Mesothelial cell of epicardium (in vitro differentiated cells): ENCODE measurements around the gene TBC1D22A. TPM values are rescaled to one million over a fixed set of nuclear protein-coding genes. Genes with fewer than 3 reads are reported as not detected.

Source experiments
- DNase-seq, 2 experiments: peaks; one replicate each; pipeline ENCODE4 v3.0.0; 2021; ENCODE audit warnings: low spot score in 2 of 2; ENCODE audit not compliant: unreplicated experiment in 2 of 2
- H3K27ac Mint-ChIP-seq: 2 replicates; pipeline ENCODE4 v1.8.0; 2021; ENCODE audit warnings: mixed read lengths
- H3K27me3 Mint-ChIP-seq: 2 replicates; pipeline ENCODE4 v1.8.0; 2021; ENCODE audit warnings: low read depth, mixed read lengths
- H3K36me3 Mint-ChIP-seq: 2 replicates; pipeline ENCODE4 v1.8.0; 2021; ENCODE audit warnings: mixed read lengths
- H3K4me1 Mint-ChIP-seq: 2 replicates; pipeline ENCODE4 v1.8.0; 2021; ENCODE audit warnings: mixed read lengths
- H3K4me3 Mint-ChIP-seq: 2 replicates; pipeline ENCODE4 v1.8.0; 2021; ENCODE audit warnings: mild to moderate bottlenecking, moderate library complexity, mixed read lengths
- H3K9me3 Mint-ChIP-seq: 2 replicates; pipeline ENCODE4 v1.8.0; 2021; ENCODE audit warnings: mixed read lengths
- CTCF ChIP-seq: fragments of 200-600 bp; sonication (generic); IDR thresholded peaks from one replicate; pipeline ENCODE4 v1.5.0; 2021; ENCODE audit warnings: antibody characterized with exemption; ENCODE audit not compliant: unreplicated experiment
- total RNA-seq: library from RNA; stranded (reverse); gene quantifications from 3 replicates; pipeline ENCODE4 v1.2.1, GENCODE V29; 2021

TBC1D22A gene
- total RNA-seq, 1 donor from 2014 or later, result 26.6 TPM

DNA sequence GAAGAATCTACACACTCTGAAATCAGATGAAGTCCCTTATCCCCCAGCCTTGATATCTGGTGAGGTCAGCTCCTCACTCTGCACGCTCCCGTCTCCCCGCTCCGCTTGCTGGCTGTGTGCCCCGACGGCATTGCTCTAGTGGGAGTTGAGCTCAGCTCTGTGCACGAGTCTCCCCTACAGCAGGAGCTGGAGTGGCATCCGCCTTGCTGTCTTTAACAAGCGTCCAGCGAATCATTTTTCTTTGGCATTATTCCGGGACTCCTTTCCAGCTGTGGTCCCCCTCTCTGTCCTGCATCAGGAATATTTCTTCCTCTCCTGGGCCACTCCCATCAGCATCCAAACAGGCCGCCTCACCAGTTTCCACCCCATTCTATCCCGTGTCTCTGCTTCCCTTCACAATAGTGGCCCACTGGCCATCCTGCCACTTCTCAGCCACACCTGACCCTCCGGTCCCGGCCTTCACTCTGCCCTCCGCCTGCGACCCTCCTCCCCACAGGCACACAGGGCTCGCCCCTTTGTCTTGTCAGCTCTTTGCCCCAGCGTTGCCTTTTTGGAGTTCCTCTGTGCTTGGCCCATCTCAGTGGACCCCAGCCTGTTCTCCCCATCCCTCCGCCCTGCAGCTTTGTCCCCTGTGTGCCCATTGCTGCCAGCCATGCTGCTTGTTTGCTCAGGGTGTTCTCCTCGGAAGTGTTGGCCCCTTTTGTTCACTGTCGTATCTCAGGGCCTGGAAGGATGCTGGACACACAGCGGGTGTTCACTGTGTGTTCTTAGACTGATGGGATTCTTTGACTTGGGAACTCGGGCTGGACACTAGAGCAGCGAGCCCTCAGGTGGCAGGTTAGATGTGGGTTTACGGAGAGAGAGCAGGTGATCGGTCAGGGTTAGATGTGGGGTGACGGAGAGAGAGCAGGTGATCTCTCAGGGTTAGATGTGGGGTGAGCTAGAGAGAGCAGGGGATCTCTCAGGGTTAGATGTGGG, 441.8 kb downstream of the TBC1D22A start:
- Mint-ChIP-seq H3K4me3 (no peak overlapping the region), H3K9me3 (peaks cover 27% of the 10 kb centered on the region), H3K36me3 (peaks cover 9% of the 10 kb centered on the region), H3K27ac (no peak overlapping the region), H3K27me3 (no peaks in the 10 kb centered on the region), H3K4me1 (no peaks in the 10 kb centered on the region)
- no peak for TF ChIP-seq CTCF
- no peak for DNase-seq

- H3K36me3 Mint-ChIP-seq, result peaks cover 9% of the 10 kb centered on the region
- H3K27ac Mint-ChIP-seq, result no peak overlapping the region
- peaks cover 27% of the 10 kb centered on the region for H3K9me3 Mint-ChIP-seq
- no peaks in the 10 kb centered on the region for H3K27me3 Mint-ChIP-seq
- H3K4me3 Mint-ChIP-seq, result no peak overlapping the region
- TF ChIP-seq CTCF, result no peak
- no peaks in the 10 kb centered on the region for H3K4me1 Mint-ChIP-seq
- no peak for DNase-seq
Observed at GRCh38 chr22:47205081-47205491, 442.6 kb downstream of the TBC1D22A start.

DNA sequence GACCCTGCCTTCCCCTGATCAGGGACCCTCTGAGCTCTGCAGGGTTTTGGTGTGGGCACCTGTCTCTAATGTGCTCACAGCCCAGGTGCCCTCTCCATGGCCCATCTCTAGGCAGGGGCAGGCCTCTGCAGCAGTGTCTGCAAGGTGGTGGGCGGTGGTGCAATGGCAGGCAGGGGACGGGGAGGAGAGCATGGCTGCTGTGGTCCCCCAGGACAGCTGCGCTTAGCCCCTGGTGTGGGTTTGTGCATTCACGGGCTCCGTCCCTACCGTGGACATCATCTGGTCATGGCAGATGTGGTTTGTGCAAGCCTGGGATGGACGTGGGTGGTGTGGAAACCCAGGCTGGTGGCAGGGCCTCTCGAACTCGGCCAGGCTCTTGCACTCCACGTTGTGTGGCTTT, 443.1 kb downstream of the TBC1D22A start:
- H3K4me3 Mint-ChIP-seq, result no peak overlapping the region
- H3K27ac Mint-ChIP-seq, result no peak overlapping the region
- H3K4me1 Mint-ChIP-seq, result no peaks in the 10 kb centered on the region
- H3K9me3 Mint-ChIP-seq, result peaks cover 29% of the 10 kb centered on the region
- H3K27me3 Mint-ChIP-seq, result no peaks in the 10 kb centered on the region
- no peak for TF ChIP-seq CTCF
- no peak for DNase-seq
- peaks cover 9% of the 10 kb centered on the region for H3K36me3 Mint-ChIP-seq

- Mint-ChIP-seq H3K27me3 (no peaks in the 10 kb centered on the region), H3K4me3 (no peak overlapping the region), H3K9me3 (peaks cover 26% of the 10 kb centered on the region), H3K27ac (no peak overlapping the region), H3K36me3 (peaks cover 5% of the 10 kb centered on the region), H3K4me1 (no peaks in the 10 kb centered on the region)
- no peak for DNase-seq
- no peak for TF ChIP-seq CTCF
Observed at GRCh38 chr22:47206164-47206563, 443.7 kb downstream of the TBC1D22A start.

GRCh38 chr22:47206666-47207218, 444.3 kb downstream of the TBC1D22A start:
- Mint-ChIP-seq H3K27me3 (no peaks in the 10 kb centered on the region), H3K9me3 (peaks cover 25% of the 10 kb centered on the region), H3K4me3 (no peak overlapping the region), H3K27ac (no peak overlapping the region), H3K4me1 (no peaks in the 10 kb centered on the region), H3K36me3 (peaks cover 4% of the 10 kb centered on the region)
- no peak for DNase-seq
- TF ChIP-seq CTCF, result no peak
